NK-92 treated with Interleukin-12 subunit alpha and Interleukin-12 subunit beta, amount 100 ng/mL, for 24 hours (cell line): Measurements from ENCODE around the gene SNRPB.

Source experiments
- DNase-seq: peaks from one replicate; lab custom pipeline; 2025; lab: John Stamatoyannopoulos, UW

Gene SNRPB

GRCh38 chr20:2429051-2429450 is 41.5 kb downstream of the SNRPB start:
- no peak for DNase-seq

GRCh38 chr20:2421247-2421646 is 49.3 kb downstream of the SNRPB start:
- DNase-seq: no peak

- DNase-seq: no peak
These were observed 50.1 kb downstream of the SNRPB start for GRCh38 chr20:2420510-2420909.

GRCh38 chr20:2418388-2418787 is 52.2 kb downstream of the SNRPB start:
- no peak for DNase-seq

- DNase-seq: no peak
These were observed 53.4 kb downstream of the SNRPB start for GRCh38 chr20:2417213-2417541.

GRCh38 chr20:2416541-2417212 is 53.9 kb downstream of the SNRPB start:
- DNase-seq: no peak
